GM12874 (cell line): Measurements from ENCODE around the gene SPEM3.

Experiments used
- CTCF ChIP-seq: IDR thresholded peaks from 2 replicates; pipeline ENCODE4 v1.5.1; 2011; ENCODE audit warnings: low read depth, mild to moderate bottlenecking, control low read depth, low read length, moderate library complexity; ENCODE audit not compliant: insufficient read depth

SPEM3 gene

GRCh38 chr17:7428557-7428956 lies at the start of gene SPEM3:
SPEM3 (plus strand) TSS chr17:7428857; CDS start chr17:7428903, 46 bp downstream.
- no peak for TF ChIP-seq CTCF

- TF ChIP-seq CTCF: no peak
Measured at GRCh38 chr17:7379134-7379533, 49.5 kb upstream of the SPEM3 start.

- TF ChIP-seq CTCF: no peak
Measured at GRCh38 chr17:7380321-7380720, 48.3 kb upstream of the SPEM3 start.

GRCh38 chr17:7380855-7381683 lies 47.6 kb upstream of the SPEM3 start, which contains the start of gene TNK1:
TNK1 (plus strand) TSS chr17:7381089; CDS start chr17:7382927, 1,838 bp downstream.
- no peak for TF ChIP-seq CTCF

- no peak for TF ChIP-seq CTCF
Measured at GRCh38 chr17:7382901-7383300, 45.8 kb upstream of the SPEM3 start.

- TF ChIP-seq CTCF: no peak
Measured at GRCh38 chr17:7383371-7383741, 45.3 kb upstream of the SPEM3 start.

GRCh38 chr17:7383742-7384488 lies 44.7 kb upstream of the SPEM3 start:
- TF ChIP-seq CTCF: no peak
